Endothelial cell of umbilical vein (primary cell): ENCODE measurements around the gene CKS2.
"Not testable (repeated sequence)": the region's sequence is repeated elsewhere in the genome, so short reads cannot be mapped to it uniquely, and the experiment has no call there.

Source experiments
- CTCF ChIP-seq, 2 donors: IDR thresholded peaks; 1 replicate in 1 of 2; 2 replicates in 1 of 2; pipeline ENCODE4 v1.5.1; 2011; ENCODE audit warnings: low read length in 2 of 2, mild to moderate bottlenecking in 2 of 2, moderate library complexity in 2 of 2, control low read depth in 1 of 2, inconsistent platforms in 1 of 2, low read depth in 1 of 2; ENCODE audit not compliant: insufficient read depth in 1 of 2; ENCODE audit errors: extremely low read depth in 1 of 2
- FOS ChIP-seq: IDR thresholded peaks from 2 replicates; pipeline ENCODE4 v1.6.1; 2011; ENCODE audit warnings: mild to moderate bottlenecking, low read length, moderate library complexity, borderline replicate concordance; ENCODE audit not compliant: insufficient read depth
- GATA2 ChIP-seq: IDR thresholded peaks from 2 replicates; pipeline ENCODE4 v1.7.0; 2011; ENCODE audit warnings: low read depth, mild to moderate bottlenecking, moderate library complexity, mixed read lengths, low read length; ENCODE audit not compliant: insufficient read length, insufficient read depth
- POLR2AphosphoS5 ChIP-seq: IDR thresholded peaks from 2 replicates; pipeline ENCODE4 v1.6.1; 2012; ENCODE audit warnings: low read depth, mild to moderate bottlenecking, control low read depth, low read length, moderate library complexity; ENCODE audit not compliant: insufficient read depth

- not testable (repeated sequence) for TF ChIP-seq CTCF (IDR thresholded peaks at IDR 0.05; ENCODE audit: extremely low read depth in 1 of 2, insufficient read depth in 1 of 2, low read depth in 1 of 2, low read length in 2 of 2); FOS; GATA2; POLR2AphosphoS5
Observed at GRCh38 chr9:89276040-89276439, 35.0 kb upstream of the CKS2 start.
